Memory B cell (primary cell): ENCODE data around the gene CKAP2.
"Not testable (repeated sequence)": the region's sequence is repeated elsewhere in the genome, so short reads cannot be mapped to it uniquely, and the experiment has no call there.

Source experiments
- ATAC-seq: fragments of 150-1000 bp; cut with Tn5 transposase; 2 replicates; pipeline ENCODE4 v1.10.0; 2021; ENCODE audit warnings: low read depth, mild to moderate bottlenecking, moderate library complexity
- DNase-seq, 2 donors: peaks; one replicate each; pipeline ENCODE4 v3.0.0; 2022; ENCODE audit warnings: low spot score in 2 of 2
- H3K27ac Mint-ChIP-seq: one replicate; pipeline ENCODE4 v1.8.0; 2022; ENCODE audit warnings: mild to moderate bottlenecking, moderate library complexity, mixed read lengths
- H3K27me3 Mint-ChIP-seq: one replicate; pipeline ENCODE4 v1.8.0; 2022; ENCODE audit warnings: mixed read lengths
- H3K36me3 Mint-ChIP-seq: one replicate; pipeline ENCODE4 v1.8.0; 2022; ENCODE audit warnings: mild to moderate bottlenecking, mixed read lengths
- H3K4me1 Mint-ChIP-seq: one replicate; pipeline ENCODE4 v1.8.0; 2022; ENCODE audit warnings: mixed read lengths
- H3K4me3 Mint-ChIP-seq: one replicate; pipeline ENCODE4 v1.8.0; 2022; ENCODE audit warnings: mild to moderate bottlenecking, moderate library complexity, mixed read lengths
- H3K9me3 Mint-ChIP-seq: one replicate; pipeline ENCODE4 v1.8.0; 2022; ENCODE audit warnings: mixed read lengths

Gene CKAP2

DNA sequence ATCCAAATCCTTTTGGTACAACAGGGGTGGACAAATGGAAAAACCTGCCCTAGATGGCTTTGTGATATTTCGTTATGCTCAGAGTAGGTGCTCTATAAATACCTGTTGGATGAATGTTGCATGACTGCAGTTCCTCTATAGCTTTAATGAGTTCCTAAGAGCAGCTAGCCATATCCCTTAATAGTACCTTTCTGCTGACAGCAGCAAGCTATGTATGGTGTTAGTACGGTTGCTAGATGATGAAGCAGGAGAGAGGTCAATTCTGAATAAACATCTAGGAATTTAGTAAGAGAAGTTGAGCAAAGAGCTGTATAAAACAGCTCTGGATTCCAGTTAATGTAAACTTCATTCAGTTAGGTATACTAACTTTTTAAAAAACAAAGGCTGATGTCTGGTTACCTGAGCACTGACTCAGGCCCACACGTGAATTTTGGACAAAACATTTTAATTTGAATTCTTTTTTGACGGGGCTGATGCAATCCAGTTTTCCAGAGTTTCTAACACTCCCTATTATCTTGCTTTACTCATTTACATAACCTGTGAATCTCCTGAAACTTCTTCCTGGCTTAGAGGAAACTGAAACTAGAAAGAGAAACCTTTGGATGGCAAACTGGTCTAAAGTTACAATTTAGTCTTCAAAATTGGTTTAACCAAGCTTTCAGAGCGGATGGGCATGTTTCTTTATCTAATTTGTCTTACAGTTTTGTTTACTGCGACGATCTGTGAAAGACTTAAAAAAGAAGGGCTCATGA, 25.6 kb downstream of the CKAP2 start:
- DNase-seq, H3K4me1 Mint-ChIP-seq, H3K27me3 Mint-ChIP-seq, ATAC-seq, H3K27ac Mint-ChIP-seq, H3K4me3 Mint-ChIP-seq, H3K9me3 Mint-ChIP-seq, H3K36me3 Mint-ChIP-seq: not testable (repeated sequence)

DNA sequence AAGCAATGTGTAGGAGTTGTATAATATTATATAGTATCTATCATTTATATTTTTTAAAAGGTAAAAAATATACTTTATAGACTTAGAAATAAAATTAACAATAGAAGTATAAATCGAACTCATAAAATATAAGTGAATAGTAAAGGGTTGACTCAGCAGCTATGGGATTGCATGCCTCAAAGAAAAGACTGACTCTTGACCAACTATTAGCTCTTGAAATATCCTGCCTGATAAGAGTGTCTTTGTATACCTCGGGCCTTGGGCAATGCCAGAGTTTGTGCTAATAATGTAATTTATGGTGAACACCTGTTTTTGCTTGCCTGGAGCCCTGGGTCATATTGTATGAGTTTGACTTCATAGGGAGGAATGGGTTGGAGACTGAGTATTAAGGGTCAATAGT, 31.8 kb downstream of the CKAP2 start:
- not testable (repeated sequence) for DNase-seq, H3K27ac Mint-ChIP-seq, H3K27me3 Mint-ChIP-seq, H3K36me3 Mint-ChIP-seq, ATAC-seq, H3K9me3 Mint-ChIP-seq, H3K4me1 Mint-ChIP-seq, H3K4me3 Mint-ChIP-seq

DNA sequence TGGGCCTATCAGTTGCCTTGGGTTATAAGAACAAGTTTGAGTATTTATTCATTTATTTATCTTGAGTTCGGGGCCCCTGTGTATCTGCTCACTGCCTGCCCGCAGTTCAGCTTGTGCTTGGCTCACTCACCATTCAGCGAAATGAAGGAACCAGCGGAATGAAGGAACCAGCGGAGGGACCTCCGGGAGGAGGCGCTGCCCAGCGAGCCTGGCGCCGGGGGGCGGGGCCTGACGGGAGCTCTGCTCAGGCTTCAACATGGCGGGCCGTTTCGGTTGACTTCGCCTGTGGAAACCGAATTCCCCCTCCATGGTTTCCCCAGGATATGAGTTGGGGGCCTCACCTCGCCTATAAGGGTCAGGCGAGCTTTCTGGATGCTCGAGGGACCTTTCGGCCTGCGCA, 33.5 kb downstream of the CKAP2 start:
- not testable (repeated sequence) for H3K9me3 Mint-ChIP-seq, H3K27me3 Mint-ChIP-seq, H3K36me3 Mint-ChIP-seq, H3K4me3 Mint-ChIP-seq, H3K4me1 Mint-ChIP-seq, H3K27ac Mint-ChIP-seq, ATAC-seq, DNase-seq

DNA sequence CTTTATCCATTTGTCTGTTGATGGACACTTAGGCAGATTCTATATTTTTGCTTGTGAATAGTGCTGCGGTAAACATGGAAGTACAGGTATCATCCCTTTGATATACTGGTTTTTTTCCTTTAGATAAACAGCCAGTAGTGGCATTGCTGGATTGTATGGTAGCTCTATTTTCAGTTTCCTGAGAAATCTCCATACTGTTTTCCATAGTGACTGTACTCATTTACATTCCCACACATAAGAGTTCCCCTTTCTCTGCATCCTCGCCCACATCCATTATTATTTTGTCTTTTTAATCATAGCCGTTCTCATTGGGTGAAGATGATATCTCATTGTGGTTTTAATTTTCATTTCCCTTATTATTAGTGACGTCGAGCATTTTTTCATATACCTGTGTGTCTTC, 35.7 kb downstream of the CKAP2 start:
- not testable (repeated sequence) for DNase-seq, H3K4me1 Mint-ChIP-seq

GRCh38 chr13:52494241-52494640, 39.0 kb downstream of the CKAP2 start:
- H3K27ac Mint-ChIP-seq, H3K36me3 Mint-ChIP-seq, ATAC-seq, H3K4me3 Mint-ChIP-seq, H3K4me1 Mint-ChIP-seq, H3K27me3 Mint-ChIP-seq, DNase-seq, H3K9me3 Mint-ChIP-seq: not testable (repeated sequence)

More for the DNA sequence above, 35.7 kb downstream of the CKAP2 start:
- not testable (repeated sequence) for H3K9me3 Mint-ChIP-seq, H3K36me3 Mint-ChIP-seq, H3K27me3 Mint-ChIP-seq, ATAC-seq, H3K4me3 Mint-ChIP-seq, H3K27ac Mint-ChIP-seq

GRCh38 chr13:52497979-52498378, 42.7 kb downstream of the CKAP2 start:
- peaks cover 10% of the 10 kb centered on the region for H3K9me3 Mint-ChIP-seq
- H3K4me1 Mint-ChIP-seq, H3K27ac Mint-ChIP-seq, H3K27me3 Mint-ChIP-seq, DNase-seq, H3K36me3 Mint-ChIP-seq, H3K4me3 Mint-ChIP-seq: not testable (repeated sequence)
- peak; percentile 73 for ATAC-seq

DNA sequence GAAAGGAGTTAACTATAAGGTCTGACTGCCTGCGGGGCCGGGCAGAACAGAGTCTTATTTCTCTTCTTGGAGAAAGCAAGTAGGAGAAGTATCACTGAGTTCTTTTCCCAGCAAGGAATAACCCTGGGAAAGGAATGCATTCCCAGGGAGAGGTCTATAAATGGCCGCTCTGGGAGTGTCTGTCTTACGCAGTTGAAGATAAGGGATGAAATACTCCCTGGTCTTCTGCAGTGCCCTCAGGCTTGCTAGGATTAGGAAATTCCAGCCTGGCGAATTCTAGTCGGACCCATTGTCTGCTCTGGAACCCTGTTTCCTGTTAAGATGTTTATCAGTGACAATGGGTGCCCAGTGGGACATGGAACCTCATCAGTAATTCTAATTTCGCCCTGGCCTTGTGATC, 47.0 kb downstream of the CKAP2 start:
- not testable (repeated sequence) for DNase-seq, H3K27ac Mint-ChIP-seq, H3K4me3 Mint-ChIP-seq, ATAC-seq, H3K9me3 Mint-ChIP-seq, H3K36me3 Mint-ChIP-seq, H3K4me1 Mint-ChIP-seq, H3K27me3 Mint-ChIP-seq

DNA sequence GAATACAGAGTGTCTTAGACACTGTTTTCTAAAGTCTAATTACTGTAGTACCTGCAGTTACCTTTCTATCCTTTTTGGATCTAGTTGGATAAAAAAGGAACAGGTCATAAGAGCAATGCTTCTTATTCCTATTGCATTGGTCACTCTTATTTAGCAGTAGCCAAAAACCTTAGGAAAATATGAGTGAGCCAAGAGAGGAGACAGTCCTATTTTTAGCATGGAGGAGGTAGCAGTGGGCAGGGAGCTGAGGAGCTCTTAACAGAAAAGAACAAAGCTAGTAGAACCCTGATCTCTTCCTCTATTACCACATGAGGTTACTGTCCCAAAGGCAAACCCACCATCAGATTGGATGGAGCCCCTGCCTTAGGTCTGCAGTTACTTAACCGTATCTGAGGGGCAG, 50.6 kb downstream of the CKAP2 start:
- not testable (repeated sequence) for H3K36me3 Mint-ChIP-seq, H3K9me3 Mint-ChIP-seq, DNase-seq, H3K27ac Mint-ChIP-seq, H3K27me3 Mint-ChIP-seq, H3K4me3 Mint-ChIP-seq, ATAC-seq, H3K4me1 Mint-ChIP-seq

- not testable (repeated sequence) for H3K27me3 Mint-ChIP-seq, H3K36me3 Mint-ChIP-seq, H3K9me3 Mint-ChIP-seq, DNase-seq, H3K4me1 Mint-ChIP-seq, H3K4me3 Mint-ChIP-seq, H3K27ac Mint-ChIP-seq, ATAC-seq
Observed at GRCh38 chr13:52509532-52509931, 54.3 kb downstream of the CKAP2 start.

- H3K27ac Mint-ChIP-seq, H3K27me3 Mint-ChIP-seq, H3K9me3 Mint-ChIP-seq, H3K4me1 Mint-ChIP-seq, H3K4me3 Mint-ChIP-seq, ATAC-seq, H3K36me3 Mint-ChIP-seq, DNase-seq: not testable (repeated sequence)
Observed at GRCh38 chr13:52510221-52510797, 55.0 kb downstream of the CKAP2 start.

DNA sequence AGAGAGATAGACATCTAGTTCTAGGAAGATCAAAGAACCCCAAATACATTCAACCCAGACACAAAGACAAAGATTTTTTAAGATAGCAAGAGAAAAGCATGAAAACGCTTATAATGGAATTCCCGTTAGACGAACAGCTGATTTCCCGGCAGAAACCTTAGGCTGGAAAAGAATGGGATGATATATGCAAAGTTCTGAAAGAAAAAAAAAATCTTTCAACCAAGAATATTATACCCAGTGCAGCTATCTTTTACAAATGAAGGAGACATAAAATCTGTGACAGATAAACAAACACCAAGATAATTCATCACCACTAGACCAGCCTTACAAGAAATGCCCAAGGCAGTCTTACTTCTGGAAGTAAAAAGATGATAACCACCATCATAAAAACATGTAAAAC, 56.3 kb downstream of the CKAP2 start:
- not testable (repeated sequence) for ATAC-seq, H3K36me3 Mint-ChIP-seq, H3K27ac Mint-ChIP-seq, H3K4me3 Mint-ChIP-seq, H3K4me1 Mint-ChIP-seq, H3K27me3 Mint-ChIP-seq, DNase-seq, H3K9me3 Mint-ChIP-seq

DNA sequence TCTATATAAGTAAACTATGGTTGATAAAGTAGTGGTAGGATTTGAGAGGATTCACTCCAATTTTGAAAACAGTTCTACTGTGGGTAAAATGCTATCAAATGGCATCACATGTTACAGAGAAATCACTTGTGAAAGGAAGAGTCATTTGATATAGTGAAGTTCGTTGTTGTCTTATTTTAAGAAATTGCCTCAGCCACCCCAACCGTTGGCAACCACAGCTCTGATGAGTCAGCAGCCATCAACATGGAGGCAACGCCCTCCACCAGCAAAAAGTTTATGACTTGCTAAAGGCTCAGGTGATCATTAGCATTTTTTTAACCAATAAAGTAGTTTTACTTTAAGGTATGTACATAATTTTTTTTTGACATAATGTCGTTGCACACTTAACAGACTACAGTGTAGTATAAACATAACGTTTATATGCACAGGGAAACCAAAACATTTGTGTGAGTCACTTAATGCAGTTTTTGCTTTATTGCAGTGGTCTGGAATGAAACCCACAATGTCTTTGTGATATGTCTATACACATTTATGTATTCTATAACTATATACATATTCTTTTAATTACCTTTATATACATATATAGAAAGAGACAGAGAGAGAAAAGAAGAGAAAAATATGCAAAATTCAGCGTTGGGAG, 58.8 kb downstream of the CKAP2 start:
- H3K4me1 Mint-ChIP-seq, H3K27ac Mint-ChIP-seq, ATAC-seq, H3K36me3 Mint-ChIP-seq, H3K9me3 Mint-ChIP-seq, H3K4me3 Mint-ChIP-seq, DNase-seq, H3K27me3 Mint-ChIP-seq: not testable (repeated sequence)

DNA sequence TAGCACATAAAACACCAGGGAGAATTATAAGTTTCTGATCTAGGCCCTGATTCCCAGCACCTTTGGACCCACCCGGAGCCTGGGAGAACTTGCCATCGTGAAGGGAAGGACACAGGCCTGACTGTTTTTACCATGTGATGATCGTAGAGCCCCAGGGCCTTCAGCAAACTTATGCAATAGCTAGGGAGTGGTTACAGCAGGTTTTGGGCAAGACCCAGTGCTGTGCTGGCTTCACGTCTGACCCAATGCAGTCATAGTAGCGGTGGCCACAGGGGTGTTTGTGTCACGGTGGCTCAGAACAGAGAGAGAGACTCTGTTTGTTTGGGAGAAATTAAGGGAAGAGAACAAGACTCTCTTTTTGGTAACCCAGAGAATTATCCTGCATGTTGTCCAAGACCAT, 68.0 kb downstream of the CKAP2 start:
- H3K27me3 Mint-ChIP-seq, ATAC-seq, DNase-seq, H3K27ac Mint-ChIP-seq, H3K36me3 Mint-ChIP-seq, H3K4me3 Mint-ChIP-seq, H3K9me3 Mint-ChIP-seq, H3K4me1 Mint-ChIP-seq: not testable (repeated sequence)
